HG02588 (cell line): ENCODE results near the gene HES4.
"Not testable (repeated sequence)": the region's sequence is repeated elsewhere in the genome, so short reads cannot be mapped to it uniquely, and the experiment has no call there.

Experiments used
- ATAC-seq: cut with Tn5 transposase; IDR thresholded peaks from one replicate; pipeline ENCODE4 v1.9.1; 2021; ENCODE audit warnings: mild to moderate bottlenecking, moderate library complexity; ENCODE audit not compliant: unreplicated experiment

Gene HES4

GRCh38 chr1:1019122-1019999 is 19.5 kb upstream of the HES4 start:
- ATAC-seq: peak; percentile 56

- ATAC-seq: not testable (repeated sequence)
Measured at GRCh38 chr1:1018321-1018685, 18.4 kb upstream of the HES4 start.

- ATAC-seq: not testable (repeated sequence)
Measured at GRCh38 chr1:1017397-1018320, 17.8 kb upstream of the HES4 start.

GRCh38 chr1:1014799-1015681 is 15.1 kb upstream of the HES4 start:
- ATAC-seq: no peak

- ATAC-seq: no peak
Measured at GRCh38 chr1:1013922-1014648, 14.2 kb upstream of the HES4 start.

- ATAC-seq: peak; percentile 75
Measured at GRCh38 chr1:1013105-1013921, 13.4 kb upstream of the HES4 start, which contains the start of gene ISG15. ISG15 (plus strand) TSS chr1:1013497; CDS start chr1:1013574, 77 bp downstream.

GRCh38 chr1:1012736-1013104 is 12.8 kb upstream of the HES4 start:
- not testable (repeated sequence) for ATAC-seq

- ATAC-seq: no peak
Measured at GRCh38 chr1:1011396-1011949, 11.6 kb upstream of the HES4 start.

- not testable (repeated sequence) for ATAC-seq
Measured at GRCh38 chr1:1010131-1010530, 10.2 kb upstream of the HES4 start.

GRCh38 chr1:1006305-1007159 is 6.6 kb upstream of the HES4 start:
- no peak for ATAC-seq

- no peak for ATAC-seq
Measured at GRCh38 chr1:1005774-1006304, 5.9 kb upstream of the HES4 start.

- no peak for ATAC-seq
Measured at GRCh38 chr1:1004780-1005697, 5.1 kb upstream of the HES4 start.

- ATAC-seq: no peak
Measured at GRCh38 chr1:1004420-1004779, 4.5 kb upstream of the HES4 start.

GRCh38 chr1:1003618-1004419 is 3.9 kb upstream of the HES4 start:
- no peak for ATAC-seq

GRCh38 chr1:1001057-1001783 is 1.3 kb upstream of the HES4 start:
- ATAC-seq: no peak
